Activated CD4-positive, alpha-beta T cell treated with anti-CD3 and anti-CD28 coated beads, Interleukin-2, Interleukin-4, amounts not matched to agents 100 ng/mL and 50 ng/mL, durations not matched to agents 16 hours and 8 hours (primary cell): ENCODE measurements around the gene SLC22A3.
"Not testable (repeated sequence)": the region's sequence is repeated elsewhere in the genome, so short reads cannot be mapped to it uniquely, and the experiment has no call there.

Source experiments
- DNase-seq: peaks from one replicate; pipeline ENCODE4 v3.0.0-alpha.2; 2020; ENCODE audit warnings: low spot score

Gene SLC22A3, protein sequence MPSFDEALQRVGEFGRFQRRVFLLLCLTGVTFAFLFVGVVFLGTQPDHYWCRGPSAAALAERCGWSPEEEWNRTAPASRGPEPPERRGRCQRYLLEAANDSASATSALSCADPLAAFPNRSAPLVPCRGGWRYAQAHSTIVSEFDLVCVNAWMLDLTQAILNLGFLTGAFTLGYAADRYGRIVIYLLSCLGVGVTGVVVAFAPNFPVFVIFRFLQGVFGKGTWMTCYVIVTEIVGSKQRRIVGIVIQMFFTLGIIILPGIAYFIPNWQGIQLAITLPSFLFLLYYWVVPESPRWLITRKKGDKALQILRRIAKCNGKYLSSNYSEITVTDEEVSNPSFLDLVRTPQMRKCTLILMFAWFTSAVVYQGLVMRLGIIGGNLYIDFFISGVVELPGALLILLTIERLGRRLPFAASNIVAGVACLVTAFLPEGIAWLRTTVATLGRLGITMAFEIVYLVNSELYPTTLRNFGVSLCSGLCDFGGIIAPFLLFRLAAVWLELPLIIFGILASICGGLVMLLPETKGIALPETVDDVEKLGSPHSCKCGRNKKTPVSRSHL

DNA sequence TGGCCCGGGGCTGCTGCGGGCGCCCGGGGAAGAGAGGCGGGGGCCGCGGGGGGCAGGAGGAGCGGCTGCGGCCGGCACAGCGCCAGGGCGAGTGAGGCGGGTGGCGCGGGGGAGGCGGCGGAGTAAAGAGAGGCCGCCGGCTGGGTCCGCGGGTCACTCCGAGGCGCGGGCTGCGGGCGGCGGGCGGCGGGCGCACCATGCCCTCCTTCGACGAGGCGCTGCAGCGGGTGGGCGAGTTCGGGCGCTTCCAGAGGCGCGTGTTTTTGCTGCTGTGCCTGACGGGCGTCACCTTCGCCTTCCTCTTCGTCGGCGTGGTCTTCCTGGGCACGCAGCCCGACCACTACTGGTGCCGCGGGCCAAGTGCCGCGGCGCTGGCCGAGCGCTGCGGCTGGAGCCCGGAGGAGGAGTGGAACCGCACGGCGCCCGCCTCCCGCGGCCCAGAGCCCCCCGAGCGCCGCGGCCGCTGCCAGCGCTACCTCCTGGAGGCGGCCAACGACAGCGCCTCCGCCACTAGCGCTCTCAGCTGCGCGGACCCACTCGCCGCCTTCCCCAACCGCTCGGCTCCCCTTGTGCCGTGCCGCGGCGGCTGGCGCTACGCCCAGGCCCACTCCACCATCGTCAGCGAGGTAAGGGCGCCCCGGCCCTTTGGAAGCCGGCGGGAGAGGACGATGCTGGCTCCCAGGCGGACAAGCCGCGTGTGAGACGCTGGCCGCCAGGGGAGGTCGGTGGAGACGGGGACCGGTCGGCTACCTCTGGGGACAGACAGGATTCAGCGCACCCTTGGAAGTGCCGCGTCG lies at the start of gene SLC22A3:
SLC22A3 (plus strand) TSS at position 156 of the 797 bp plus-strand sequence; CDS start at position 198, 42 bp downstream.
- no peak for DNase-seq

DNA sequence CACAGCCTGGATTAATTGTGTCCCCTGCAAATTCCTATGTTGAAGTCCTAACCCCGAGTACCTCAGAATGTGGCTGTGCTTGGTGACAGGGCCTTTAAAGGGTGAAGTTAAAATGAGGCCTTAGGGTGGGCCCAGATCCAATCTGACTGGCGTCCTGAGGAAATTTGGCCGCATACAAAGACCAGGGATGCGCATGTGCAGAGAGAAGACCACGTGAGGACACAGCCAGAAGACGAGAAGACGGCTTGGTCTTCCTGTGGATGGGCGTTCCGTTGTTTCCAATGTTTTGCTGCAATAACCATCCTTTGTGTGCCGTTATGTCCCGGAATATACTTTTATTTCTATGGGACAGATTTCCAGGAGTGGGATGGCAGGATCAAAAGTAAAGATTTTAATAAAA lies 48.6 kb upstream of the SLC22A3 start:
- no peak for DNase-seq

DNA sequence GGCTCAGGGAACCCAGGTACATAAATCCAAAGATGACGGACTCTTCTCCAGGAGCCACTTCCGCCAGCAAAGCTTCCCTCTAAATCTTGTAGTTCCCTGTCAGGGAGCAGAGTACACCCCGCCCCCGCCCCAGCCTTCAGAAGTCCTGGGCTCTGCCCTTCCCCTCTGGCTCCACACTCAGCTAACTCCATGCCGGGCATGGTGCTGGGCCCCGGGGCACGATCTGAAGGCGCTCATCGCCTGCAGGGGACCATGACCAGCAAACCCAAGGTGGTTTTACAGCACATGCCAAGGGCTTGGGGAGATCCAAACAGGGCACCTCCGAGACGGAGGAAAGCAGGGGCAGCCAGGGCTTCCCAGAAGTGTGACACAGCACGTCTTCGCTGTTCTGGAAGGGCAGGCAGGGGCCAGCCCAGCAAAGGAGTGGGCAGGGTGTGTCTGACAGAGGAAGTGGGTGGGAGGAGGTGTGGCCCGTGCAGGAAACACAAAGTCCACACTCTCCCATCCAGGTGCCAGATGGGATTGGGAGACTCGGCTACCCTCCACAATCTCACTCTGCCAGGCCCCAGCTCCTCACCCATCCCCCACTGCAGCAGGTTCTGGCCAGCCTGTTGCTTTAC lies 48.0 kb upstream of the SLC22A3 start:
- DNase-seq, result no peak

DNA sequence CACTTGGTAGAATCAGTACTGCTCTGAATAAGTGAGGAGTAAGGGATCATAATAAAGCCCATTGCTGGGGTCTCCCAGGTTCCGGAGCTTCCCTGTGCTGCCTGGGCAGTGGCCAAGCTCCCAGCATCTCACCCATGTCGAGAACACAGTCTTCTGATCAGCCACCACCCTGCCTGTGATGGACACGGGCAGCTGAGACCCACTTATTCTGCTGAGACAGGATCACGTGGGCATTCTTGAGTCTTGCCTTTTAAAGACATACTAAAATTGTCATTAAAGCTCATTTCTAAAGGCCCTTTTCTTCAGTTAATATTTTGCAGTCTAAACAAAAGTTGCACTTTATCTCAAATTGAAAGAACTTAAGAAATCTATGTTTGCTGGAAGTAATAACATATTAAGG lies 46.8 kb upstream of the SLC22A3 start:
- DNase-seq, result no peak

DNA sequence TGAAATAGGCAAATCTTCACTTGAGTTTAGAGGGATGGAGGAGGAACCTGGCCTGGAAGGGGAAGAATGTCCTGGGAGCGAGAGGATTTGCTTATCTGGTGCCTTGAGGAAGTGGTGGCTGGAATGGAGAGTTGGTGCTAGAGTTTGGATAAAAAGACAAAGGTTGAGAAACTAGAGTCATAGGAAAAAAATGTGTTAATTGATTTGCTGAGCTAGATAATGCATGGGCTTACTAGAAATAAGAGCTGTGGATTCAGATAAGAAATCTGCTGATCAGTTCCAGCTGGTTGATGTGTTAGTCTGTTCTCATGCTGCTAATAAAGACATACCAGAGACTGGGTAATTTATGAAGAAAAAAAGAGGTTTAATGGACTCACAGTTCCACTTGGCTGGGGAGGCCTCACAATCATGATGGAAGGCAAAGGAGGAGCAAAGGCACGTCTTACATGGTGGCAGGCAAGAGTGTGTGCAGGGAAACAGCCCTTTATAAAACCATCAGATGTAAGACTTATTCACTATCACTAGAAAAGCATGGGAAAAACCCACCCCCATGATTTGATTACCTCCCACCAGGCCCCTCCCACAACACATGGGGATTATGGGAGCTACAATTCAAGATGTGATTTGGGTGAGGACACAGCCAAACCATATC lies 45.6 kb upstream of the SLC22A3 start:
- not testable (repeated sequence) for DNase-seq

DNA sequence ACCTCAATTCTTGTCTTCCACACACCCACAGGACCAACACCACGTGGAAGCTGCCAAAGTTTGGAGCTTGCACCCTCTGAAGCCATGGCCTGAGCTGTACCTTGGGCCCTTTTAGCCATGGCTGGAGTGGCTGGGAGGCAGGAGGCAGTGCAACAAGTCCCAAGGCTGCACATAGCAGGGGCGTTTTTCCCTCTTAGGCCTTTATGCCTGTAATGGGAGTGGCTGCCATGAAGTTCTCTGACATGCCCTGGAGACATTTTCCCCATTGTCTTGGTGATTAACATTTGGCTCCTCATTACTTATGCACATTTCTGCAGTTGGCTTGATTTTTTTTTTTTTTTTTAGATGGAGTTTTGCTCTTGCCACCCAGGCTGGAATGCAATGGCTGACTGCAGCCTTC lies 44.4 kb upstream of the SLC22A3 start:
- DNase-seq, result no peak

DNA sequence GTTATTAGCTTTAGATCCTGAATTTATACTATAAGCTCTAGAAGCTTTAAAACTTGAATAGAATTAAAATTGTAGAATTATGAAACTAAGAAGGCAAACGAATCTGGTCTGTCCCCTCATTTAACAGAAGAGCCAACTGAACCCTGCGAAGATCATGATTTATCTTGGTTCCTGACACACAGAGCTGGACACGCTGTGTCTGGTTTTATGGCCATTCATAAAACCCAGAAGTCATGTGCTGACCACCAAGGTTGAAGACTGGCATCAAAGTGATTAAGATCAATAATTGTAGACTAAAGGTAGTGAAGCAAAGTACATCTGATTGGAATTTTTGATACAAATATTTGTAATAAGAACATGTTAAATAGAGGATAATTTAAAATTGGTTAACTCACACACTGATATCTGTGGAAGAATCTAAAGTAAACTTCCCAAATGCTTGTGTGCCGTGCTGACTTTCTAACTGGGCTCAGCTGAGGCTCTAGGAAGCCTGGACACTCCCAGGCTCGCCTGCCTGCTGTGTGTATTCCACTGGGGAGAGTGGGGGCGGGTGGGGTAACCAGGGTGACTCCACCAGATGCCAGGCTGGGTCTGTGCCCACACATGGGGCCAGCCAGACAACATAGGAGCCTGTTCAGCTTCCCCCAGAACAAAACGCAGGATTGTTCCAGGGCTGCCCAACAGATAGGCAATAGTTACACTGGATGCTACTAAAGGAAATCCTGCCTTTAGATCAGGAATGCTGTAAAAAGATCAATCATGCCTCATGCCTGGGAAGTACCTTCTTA lies 42.1 kb upstream of the SLC22A3 start:
- DNase-seq, result no peak

DNA sequence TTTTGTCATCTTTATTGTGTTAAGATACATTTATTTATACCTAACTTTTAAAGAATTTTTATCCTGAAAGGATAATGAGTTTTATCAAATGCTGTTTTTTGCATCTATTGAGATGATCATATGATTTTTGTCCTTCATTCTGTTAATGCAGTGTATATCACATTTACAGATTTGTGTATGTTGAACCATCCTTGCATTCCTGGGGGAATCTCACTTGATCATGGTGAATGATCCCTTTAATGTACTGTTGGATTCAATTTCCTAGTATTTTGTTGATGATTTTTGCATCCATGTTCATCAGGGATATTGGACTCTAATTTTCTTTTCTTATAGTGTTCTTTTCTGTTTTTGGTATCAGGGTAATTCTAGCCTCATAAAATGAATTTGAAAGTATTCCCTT lies 38.5 kb upstream of the SLC22A3 start:
- DNase-seq, result no peak

DNA sequence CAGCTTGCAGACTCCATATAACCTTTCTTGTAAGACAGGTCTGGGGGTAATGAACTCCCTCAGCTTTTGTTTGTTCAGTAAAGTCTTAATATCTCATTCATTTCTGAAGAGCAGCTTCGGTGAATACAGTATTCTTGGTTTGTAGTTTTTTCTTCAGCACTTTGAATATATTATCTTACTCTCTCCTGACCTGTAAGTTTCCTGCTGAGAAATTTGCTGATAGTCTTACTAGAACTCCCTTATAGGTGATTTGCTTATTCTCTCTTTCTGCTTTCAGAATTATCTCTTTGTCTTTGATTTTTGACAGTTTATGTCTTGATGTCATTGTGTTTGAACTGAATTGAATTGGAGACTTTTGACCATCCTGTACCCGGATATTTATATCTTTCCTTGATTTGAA lies 35.3 kb upstream of the SLC22A3 start:
- no peak for DNase-seq

DNA sequence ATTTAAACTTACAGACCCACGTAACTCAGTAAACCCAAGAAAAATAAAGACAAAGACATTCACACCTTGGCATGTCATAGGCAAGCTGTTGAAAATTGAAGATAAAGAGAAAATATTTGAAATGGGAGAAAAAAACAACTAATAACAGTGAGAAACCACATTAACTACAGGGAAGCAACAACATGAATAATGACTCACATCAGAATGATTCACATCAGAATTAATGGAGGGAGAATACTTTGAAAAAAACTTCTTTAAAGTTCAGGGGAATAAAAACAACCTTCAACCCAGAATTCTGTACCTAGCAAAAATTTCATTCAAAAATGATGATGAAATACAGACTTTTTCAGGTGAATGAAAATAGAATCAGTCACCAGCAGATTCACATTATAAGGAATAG lies 32.9 kb upstream of the SLC22A3 start:
- no peak for DNase-seq

DNA sequence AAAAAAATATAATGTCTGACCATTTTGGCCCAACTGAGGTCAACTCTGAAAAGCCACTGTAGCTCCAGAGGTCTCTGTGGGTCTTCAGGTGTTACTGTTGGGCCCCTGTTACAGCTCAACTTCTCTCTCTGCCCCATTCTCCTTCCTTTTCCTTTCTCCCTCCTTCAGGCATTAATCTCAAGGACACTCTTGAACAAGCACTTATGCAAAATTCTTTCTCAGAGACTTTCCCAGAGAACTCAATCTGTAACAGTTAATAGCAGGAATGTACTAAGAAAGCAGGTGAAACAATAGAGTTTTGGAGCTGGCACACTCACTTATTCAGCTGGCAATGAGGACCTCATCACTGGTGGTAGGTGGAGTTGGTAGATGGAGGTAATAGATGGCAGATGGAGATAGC lies 31.9 kb upstream of the SLC22A3 start:
- no peak for DNase-seq

DNA sequence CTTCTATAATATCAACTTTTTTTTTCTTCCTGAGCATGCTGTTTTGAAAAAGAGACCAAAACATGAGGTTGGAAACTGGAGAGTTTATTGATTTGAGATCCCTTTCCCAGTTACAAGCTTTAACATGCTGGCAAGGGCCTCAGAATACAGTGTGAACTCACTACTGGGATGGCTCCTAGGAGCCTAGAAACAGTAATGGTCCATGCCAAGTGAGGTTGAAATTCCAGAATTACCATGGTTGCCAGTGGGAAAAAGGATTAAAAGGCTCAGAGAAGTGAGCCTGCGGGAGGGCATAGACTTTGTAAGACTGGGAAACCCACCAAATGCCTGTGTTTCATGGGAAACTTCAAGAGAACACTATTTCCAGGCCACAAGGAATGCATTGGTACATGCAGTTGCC lies 28.9 kb upstream of the SLC22A3 start:
- no peak for DNase-seq

DNA sequence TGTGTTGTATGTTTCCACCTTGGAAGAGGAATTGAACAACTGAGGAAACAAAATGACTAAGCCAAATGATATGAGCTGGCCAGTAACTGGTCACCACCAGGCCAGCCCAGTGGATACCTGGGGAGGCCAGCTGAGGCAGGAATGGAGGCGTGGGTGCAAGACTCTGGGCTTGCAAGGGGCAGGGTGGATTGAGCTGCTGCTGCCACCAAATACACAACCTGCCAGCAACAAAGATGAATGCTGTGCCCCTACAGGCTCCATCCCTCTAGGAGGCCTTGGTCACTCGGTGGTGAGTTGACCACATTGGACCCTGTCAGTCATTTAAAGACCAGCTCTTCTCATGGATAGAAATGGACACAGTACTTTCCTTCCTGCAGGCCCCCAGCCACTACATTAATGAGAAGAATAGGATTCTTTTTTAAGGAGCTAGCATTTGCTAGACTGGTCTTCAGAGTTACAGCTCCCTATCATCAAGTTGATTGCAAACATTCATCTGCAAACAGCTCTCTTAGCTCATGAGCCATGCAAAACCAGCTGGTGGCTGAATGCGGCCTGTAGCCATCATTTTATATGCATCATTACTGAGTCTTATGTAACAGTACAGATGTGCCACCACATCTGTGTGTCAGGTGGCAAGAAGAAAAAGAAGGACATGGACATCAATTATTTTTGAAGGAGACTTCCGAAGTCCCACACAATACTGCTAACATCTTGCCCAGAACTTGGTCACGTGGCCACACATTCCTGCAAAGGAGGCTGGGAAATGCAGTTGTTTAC lies 26.3 kb upstream of the SLC22A3 start:
- no peak for DNase-seq

DNA sequence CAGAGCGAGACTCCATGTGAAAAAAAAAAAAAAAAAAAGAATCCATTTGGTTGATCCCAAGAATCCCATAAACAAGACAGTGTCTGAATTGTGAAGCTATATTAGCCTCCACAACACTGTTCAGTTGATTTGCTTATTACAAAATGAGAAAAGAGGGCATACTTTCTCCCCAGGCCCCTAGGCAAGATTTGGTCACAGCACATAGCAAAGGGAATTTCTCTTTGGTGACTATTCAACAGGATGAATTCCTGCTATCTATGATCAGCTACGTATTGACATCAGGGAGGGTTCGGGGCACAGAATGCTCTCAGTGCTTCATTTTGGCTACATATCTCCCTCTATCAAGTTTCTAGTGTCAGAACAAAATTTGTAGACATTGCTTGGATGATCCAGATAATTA lies 20.2 kb upstream of the SLC22A3 start:
- no peak for DNase-seq

DNA sequence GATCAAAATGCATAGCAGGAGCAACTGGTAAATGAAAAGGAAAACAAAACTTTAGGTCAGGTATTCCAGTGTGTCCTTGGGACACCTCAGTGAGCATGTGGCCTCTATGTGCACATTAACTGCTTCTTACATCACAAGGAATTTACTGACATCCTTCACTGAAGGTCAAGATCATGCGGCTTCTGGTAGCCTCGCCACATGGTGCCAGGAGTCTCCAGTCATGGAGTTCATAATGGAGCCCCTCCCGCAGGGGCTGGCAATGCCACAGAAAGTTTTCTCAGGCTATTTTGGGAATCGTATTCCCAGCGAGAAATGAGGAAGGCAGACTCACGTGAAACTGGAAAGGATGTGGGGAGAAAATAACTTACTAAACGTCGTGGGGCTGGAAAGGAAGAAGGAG lies 19.7 kb upstream of the SLC22A3 start:
- no peak for DNase-seq

DNA sequence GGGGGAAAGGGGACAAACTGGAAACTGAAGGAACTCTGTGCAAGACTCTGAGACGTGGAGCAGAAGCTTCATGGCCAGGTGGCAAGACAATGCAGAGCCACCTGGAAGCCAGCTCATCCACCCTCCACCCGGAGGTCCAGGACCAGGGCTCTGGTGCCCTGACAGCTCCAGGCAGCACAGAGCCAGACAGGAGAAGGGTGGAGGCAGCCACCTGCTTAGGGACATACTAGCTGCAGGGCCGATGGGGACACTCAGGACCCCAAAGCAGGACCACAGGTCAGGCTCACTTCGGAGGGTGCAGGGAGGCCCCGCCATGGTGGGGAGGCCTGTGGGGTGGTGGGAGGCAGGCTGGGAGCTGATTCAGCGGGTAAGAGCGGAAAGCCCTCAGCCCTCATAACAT lies 19.0 kb upstream of the SLC22A3 start:
- DNase-seq, result no peak

DNA sequence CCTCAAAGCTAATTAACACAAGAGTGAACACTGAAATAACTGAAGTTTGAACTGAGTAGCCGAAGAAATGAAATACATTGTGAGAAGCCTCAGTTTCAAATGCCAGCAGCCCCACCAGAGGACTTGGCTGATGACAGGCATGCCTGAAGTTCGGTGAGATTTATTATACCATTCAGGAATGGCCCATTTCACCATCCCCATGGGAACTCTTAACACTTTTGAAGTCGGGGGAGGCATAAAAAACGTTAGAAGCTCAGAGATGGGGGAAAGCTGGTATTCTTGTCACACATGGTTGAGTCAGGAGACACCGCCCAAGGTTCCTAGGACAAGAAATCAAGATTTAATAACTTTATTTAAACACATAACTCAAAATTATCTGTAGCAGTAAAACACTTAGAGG lies 17.6 kb upstream of the SLC22A3 start:
- no peak for DNase-seq

DNA sequence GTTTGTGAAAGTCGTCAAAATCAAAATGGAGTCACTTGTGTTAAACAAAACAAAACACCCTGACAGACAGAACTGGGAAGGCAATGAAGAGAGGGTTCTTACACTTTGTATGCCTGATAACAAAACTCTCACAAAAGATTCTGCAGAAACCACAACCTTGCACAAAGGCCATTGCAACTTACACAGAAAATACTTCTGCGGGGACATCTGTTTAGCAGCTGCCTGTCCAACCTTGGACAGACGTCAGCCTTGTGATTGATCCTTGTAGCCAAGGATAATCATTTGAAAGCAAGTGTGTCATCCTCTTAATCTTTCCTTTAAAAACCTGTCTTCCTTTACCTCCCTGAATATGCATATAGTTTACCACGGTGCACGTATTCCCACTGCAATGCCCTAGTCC lies 17.0 kb upstream of the SLC22A3 start:
- no peak for DNase-seq

DNA sequence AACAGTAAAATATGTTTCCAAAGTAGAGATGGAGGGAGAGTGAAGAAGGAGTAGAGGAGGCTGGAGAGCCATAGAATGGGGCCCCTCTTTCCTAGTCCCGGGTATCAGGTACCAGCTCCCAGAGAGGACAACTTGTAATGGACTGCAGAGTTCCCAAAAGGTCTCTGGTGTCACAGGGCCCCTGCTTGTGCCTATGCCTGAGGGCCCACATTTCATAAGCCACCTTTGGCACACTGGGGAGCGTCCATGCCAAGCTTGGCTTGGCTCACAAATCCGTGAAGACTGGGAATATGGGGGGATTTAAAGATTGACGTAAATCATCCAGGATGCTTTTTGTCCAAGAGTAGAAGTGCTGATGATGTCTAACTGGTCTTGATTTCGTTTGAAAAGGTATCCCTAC lies 16.4 kb upstream of the SLC22A3 start:
- DNase-seq, result no peak

DNA sequence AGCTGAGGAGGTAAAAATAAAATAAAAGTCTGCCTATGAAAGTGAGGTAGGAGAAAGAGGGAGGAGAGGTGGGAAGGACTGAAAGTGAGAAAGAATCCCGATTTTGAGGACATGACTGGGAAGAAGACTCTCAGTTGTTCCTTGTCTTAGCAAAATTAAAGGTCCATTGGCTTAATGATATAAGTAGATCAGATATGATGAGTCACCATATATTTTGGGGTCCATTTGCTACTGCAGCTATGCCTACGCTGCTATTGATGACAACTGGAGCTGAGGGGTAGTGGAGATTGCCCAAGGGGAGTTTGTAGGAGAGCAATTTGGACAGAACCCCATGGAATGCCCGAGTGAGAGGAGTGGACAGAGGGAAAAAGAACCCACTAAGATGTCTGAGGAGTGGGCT lies 15.1 kb upstream of the SLC22A3 start:
- no peak for DNase-seq

DNA sequence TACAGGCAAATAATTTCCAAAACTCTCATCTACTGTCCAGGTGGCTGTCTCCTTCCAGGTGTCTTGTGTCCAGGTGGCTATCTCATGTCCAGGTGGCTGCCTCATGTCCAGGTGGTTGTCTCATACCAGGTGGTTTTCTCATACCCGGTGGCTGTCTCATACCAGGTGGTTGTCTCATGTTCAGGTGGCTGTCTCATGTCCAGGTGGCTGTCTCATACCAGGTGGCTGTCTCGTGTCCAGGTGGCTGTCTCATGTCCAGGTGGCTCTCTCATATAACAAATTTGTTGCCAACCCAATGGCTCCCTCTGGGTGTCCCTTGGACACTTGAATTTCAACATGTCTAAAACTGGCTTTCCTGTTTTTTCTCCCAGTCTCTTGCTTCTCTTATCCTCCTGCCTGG lies 14.3 kb upstream of the SLC22A3 start:
- DNase-seq, result no peak
